HG02759 (cell line): ENCODE data around the gene KATNAL1.
"Not testable (repeated sequence)": the region's sequence is repeated elsewhere in the genome, so short reads cannot be mapped to it uniquely, and the experiment has no call there.

Experiments
- ATAC-seq: cut with Tn5 transposase; IDR thresholded peaks from one replicate; pipeline ENCODE4 v1.9.1; 2021; ENCODE audit warnings: mild to moderate bottlenecking, moderate library complexity; ENCODE audit not compliant: unreplicated experiment

Gene KATNAL1

GRCh38 chr13:30222254-30222653 lies 85.1 kb downstream of the KATNAL1 start:
- ATAC-seq = no peak

- ATAC-seq = no peak
Observed at GRCh38 chr13:30216111-30216510, 91.2 kb downstream of the KATNAL1 start.

GRCh38 chr13:30212256-30212655 lies 95.1 kb downstream of the KATNAL1 start:
- ATAC-seq = no peak

DNA sequence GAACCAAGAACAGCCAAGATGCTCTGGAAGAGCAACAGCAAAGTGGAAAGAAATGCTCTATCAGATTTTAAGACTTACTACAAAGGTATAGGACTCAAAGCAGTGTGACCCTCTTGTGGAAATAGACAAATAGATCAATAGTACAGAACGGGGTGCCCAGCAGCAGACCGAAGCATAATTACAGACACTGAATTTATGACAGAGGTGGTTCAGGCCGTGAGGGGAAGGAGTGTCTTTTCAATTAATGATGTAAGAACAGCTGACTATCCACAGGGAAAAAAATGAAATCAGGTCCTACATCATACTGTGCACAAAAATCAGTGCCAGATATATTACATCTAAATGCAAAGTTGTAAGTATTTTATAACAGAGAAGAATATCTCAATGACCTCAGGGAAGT lies 95.6 kb downstream of the KATNAL1 start:
- ATAC-seq = no peak

- ATAC-seq = no peak
Observed at GRCh38 chr13:30204564-30204963, 102.8 kb downstream of the KATNAL1 start.

GRCh38 chr13:30196025-30196424 lies 111.3 kb downstream of the KATNAL1 start:
- no peak for ATAC-seq

- no peak for ATAC-seq
Observed at GRCh38 chr13:30194906-30195305, 112.4 kb downstream of the KATNAL1 start.

GRCh38 chr13:30193279-30194234 lies 113.8 kb downstream of the KATNAL1 start:
- peak; percentile 58 for ATAC-seq

DNA sequence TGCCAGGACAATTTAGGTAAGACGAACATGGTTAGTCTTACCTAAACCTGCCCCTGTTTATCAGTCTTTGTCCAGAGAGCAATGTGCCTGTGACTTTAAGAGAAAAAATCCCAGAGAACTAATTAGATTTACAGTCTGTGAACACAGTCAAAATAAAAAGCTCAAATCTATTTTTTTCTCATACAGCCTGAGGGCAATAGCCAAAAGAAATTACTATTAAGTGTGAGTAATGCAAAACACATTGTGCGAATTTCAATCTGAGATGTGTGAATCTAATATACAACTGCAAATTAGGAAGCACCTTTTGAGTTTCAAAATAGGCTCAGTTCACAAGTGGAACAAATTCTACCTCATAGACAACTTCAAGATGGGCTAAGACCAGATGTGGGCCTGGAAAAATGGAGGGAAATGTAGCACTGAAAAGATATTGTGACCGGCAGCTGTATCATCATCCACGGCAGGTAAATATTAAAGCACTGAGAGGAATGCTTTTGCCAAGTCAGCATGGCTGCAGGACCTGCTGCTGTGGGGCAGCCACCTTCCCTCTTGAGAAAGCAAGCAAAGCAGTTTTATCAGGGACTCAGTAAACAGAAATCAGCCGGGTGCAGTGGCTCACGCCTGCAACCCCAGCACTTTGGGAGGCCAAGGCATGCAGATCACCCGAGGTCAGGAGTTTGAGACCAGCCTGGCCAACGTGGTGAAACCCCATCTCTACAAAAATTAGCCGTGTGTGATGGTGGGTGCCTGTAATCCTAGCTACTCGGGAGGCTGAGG lies 114.8 kb downstream of the KATNAL1 start:
- ATAC-seq = no peak

GRCh38 chr13:30191491-30192100 lies 115.8 kb downstream of the KATNAL1 start:
- ATAC-seq = no peak

GRCh38 chr13:30186634-30187415 lies 120.5 kb downstream of the KATNAL1 start:
- no peak for ATAC-seq

GRCh38 chr13:30181888-30182651 lies 125.3 kb downstream of the KATNAL1 start:
- no peak for ATAC-seq

GRCh38 chr13:30179597-30180276 lies 127.6 kb downstream of the KATNAL1 start:
- ATAC-seq = no peak

DNA sequence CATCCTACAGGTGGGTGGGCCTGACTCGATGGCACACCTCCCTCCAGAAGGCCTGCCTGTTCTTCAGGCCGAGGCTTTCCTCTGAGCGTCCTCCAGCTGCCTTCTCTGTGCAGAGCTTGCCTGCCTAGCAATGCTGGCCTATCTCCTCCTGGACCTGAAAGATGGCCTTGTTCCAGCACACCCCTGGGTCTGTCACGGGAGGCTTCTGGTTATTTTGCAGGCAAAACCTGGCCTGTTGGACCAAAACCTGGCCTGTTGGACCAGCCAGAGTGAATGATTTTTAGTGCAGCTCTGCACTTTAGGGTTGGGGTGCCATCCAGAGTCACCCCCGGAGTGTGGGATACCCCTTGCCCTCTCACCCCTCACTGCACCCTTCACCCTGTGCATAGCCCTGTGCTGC lies 128.4 kb downstream of the KATNAL1 start:
- ATAC-seq = no peak

- ATAC-seq = no peak
Observed at GRCh38 chr13:30175166-30175565, 132.2 kb downstream of the KATNAL1 start.

DNA sequence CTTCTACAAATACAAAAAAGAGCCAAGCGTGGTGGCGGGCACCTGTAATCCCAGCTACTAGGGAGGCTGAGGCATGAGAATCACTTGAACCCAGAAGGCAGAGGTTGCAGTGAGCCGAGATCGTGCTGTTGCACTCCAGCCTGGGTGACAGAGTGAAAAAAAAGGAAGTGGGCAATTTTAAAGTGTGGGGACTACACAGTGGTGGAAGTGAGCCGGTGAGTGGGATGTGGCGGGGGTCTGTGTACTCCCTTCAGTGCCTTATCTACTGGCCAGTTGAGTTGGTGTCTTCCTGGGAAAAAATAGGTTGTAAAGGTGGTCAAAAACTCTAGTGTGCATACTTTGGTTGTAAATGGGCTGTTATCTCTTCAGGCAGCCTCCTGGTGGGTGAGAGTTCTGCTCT lies 133.1 kb downstream of the KATNAL1 start:
- not testable (repeated sequence) for ATAC-seq

DNA sequence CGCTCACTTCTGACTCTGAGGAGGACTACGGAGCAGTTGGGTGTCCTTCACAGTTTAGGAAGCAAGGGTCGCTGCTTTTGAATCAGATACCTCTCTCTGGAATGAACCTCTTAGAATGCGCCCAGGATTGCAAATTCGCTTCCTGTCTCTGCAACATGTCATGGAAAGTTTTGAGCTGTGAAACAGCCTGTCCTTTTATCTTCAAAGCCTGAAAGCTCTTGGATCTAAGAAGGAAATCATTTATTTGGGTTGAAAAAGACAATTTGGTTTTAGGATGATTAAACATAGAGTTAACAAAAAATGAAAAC lies 134.1 kb downstream of the KATNAL1 start:
- ATAC-seq = no peak

DNA sequence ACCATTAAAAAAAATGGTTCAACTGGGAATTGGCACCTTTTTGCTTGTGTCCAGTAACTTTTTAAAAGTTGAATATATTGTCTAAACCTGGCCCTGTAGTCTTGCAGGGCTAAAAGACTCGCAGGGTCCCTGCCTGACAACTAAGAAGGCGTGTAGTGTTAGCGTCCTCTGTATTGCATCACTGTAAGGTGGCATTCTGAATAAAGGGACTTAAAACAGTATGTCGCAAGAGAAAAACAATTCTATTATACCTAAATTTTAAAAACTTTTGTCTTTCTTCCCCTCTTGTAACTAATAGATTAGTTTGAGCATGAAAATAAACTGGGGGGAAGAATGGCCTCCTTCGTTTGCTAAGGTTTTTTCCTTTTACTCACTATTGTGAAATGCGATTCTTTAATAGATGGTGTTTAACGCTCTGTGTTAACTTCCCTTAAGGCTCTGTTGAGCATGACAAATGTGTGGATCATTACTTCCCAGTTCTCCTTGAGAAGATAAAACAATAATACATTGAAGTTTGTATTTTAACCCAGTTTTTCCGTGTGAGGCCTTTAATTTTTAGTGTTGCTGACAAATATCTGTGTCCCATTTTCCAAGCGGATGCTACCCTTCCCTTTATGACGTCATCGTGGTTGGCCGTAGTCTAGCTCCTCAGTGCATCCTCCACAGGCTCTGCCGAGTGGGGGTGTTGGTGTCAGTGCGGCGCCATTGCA lies 134.6 kb downstream of the KATNAL1 start:
- ATAC-seq = no peak

- ATAC-seq = no peak
Observed at GRCh38 chr13:30170569-30170968, 136.8 kb downstream of the KATNAL1 start.
